NCI-H1048 (cell line): ENCODE measurements around the gene CFDP1.

Source experiments
- DNase-seq: peaks from one replicate; lab custom pipeline; 2025; lab: John Stamatoyannopoulos, UW

Gene CFDP1

DNA sequence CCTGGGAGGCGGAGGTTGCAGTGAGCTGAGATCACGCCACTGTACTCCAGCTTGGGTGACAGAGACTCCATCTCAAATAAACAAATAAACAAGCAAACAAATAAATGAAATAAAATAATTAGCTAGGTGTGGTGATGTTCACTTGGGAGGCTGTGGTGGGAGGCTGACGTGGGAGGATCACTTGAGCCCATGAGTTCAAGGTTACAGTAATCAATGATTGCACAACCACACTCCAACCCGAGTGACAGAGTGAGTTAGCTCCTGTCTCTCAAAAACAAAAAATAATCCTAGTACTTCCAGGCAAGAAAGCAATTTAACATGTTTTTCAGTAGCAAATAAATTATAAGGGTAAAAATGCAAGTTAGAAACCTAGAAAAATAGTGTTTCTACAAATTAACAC lies 26.4 kb downstream of the CFDP1 start:
- DNase-seq: no peak

GRCh38 chr16:75402821-75403475 lies 30.4 kb downstream of the CFDP1 start:
- DNase-seq: no peak

DNA sequence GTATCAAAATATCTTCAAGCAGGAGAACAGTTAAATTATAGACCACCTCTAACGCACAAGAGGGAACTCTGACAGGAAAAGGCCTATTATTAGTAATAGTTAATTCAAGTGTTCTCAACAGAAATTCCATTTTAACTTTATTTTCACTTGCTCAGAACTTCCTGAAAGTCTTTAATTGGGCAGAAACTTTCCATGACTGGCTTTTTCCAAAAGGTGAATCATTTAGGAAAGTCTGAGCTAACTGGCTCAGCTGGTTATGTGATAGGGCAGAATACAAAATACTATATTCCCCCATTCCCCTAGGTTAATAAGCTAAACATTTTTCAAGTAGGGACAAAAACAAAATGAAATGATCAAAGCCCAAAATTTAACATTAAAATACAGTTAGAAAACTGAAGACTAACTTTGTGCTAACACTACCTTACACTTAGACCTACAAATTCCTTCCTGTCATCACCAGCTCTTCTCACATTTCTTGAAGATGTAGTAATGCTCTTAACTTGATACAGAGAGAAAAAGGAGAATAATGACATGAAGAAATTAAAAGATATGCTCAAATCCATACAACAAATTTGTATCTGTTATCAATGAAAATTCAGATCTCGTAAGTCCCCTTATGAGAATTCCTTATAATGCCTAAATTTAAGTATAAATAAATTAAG lies 31.0 kb downstream of the CFDP1 start:
- no peak for DNase-seq

DNA sequence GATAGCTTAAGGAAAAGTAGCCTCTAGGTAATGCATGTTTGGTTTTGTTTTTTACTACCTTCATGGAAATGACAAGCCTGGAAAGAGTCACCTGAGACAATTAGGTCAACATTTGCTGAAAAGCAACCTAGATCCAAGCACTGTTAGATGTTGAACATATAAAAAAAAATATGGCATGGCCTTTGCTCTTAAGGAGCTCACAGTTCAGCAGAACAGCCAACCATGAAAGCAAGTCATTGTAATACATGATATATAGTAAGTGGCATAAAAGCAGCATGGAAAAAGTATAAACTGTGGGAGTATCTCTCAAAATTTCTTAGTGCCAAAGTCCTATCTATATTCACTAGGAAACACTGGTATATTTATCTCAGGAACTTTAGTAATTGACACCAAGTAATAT lies 31.6 kb downstream of the CFDP1 start:
- DNase-seq: no peak

DNA sequence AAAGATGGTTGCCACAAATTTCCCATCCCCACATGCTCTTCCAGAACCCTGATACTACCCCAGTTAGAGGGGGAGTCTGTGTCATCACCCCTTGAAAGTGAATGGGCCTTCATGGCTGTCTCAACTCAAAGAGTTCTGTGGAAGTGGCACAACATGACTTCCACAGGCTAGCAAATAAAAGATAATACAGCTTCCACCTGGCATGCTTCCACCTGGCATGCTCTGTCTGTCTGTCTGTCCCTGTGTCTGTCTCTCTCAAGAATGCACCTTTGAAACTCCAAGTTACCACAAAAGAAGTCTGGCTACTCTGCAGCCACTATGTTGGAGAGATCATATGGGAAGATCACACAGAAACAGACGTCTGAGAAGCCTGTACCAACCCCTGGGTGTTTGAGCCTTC lies 35.0 kb downstream of the CFDP1 start:
- no peak for DNase-seq

DNA sequence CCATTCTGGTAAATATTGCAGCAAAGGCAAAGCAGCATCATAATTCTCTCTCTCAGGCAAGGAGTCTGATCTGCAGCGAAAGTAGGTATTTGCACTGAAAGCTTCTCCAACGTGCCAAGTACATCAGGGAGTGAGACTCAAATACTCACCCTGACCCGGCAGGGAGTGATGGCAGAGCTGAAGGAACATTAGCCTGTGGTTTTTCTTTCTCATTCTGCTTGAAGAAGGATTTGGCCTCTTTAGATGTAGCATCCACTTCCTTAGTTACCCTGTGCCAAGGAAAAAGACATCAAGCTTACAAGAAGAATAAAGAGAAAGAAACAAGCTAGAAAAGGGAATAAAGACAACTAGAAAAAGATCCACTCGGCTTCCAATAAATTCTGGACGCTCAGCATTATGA lies 38.4 kb downstream of the CFDP1 start:
- no peak for DNase-seq

GRCh38 chr16:75392906-75393305 lies 40.4 kb downstream of the CFDP1 start:
- no peak for DNase-seq

GRCh38 chr16:75390926-75391653 lies 42.2 kb downstream of the CFDP1 start:
- DNase-seq: no peak

DNA sequence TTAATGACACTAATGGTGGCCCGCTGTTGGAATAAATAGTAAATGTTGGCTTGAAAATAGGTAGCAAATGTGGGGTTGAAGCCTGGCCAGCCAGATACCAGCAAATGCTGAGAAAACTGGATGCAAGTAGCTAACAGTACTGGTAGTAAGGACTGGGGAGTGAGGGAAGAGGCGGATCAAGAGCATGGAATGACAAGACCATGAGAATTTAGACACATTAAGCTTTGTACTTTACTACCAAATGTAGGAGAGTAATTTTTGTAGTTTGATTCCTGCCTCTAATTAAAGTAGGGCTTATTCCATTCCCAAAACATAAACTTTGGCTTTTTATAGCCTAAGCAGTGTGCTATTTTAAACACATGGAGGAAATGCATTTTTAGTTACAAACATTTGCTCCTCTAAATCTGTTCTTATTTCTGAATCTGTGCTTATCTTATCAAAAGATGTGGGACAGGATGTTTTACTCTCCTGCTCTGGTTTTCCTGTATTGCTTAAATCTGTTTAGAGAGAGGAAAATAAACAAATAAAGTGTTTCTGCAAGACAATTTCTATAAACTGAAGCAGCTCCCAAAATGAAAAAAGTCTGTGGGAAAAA lies 44.1 kb downstream of the CFDP1 start:
- no peak for DNase-seq

DNA sequence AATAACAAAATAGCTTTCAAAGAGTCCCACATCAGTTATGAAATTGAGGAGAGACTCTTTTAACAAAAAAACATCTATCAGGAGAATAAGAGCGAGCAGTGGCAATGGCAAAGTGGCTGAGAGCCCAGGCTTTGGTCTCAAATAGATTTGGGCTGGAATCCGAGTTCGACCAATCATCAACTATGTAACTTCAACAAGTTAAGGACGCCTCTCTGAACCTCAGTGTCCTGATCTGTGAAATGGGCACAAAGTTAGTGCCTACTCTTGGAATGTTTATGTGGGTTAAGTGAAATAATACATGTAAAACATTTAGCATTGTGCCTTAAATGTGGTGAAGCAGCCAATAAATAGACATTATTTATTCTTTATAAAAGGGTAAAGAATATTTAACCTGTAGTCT lies 45.4 kb downstream of the CFDP1 start:
- DNase-seq: no peak

DNA sequence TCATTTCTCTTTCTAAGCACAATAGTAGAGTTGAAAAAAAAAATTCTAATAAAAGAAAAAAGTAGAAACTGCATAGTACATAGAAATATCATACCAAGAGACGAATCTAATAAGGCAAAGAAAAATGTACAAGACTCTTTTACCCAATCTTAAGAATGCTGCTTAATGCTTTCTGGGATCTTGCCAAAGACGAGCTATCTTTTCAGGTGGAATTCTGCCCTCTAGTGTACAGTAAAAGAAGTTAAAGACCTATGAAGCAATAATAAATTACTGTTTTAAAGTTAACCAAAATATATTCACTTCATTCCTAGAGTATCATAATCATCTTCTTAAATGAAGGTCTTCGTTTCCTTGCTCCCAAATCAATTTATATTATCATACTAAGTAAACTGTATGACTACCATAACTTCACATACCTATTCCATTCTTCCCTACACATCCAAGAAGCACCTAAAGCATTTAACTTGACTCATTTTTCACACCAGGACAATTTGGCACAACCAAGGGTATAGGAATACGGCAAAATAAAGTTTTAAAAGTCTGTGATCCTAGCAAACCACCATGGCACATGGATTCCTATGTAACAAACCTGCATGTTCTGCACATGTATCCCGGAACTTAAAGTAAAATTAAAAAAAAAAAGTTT lies 47.7 kb downstream of the CFDP1 start:
- DNase-seq: no peak

- DNase-seq: no peak
Observed at GRCh38 chr16:75383141-75383540, 50.2 kb downstream of the CFDP1 start.

DNA sequence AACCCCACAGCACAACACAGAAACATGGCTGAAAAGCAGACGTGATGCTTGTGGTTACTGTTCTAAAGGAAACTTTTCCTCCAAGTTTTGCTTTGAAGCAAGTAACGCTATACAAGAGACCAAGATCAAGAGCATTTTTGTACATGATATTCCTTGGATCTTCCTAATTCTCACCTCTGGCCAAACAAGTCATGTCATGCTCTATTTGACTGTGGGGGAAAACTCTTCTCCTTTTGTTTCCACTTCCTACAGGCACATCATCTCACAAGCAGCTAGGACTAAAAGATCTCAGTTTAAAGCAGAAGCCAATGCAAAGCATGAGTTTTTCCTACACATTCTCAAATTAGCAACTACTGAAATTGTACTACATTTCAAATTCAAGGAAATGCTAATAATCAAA lies 50.7 kb downstream of the CFDP1 start:
- no peak for DNase-seq

DNA sequence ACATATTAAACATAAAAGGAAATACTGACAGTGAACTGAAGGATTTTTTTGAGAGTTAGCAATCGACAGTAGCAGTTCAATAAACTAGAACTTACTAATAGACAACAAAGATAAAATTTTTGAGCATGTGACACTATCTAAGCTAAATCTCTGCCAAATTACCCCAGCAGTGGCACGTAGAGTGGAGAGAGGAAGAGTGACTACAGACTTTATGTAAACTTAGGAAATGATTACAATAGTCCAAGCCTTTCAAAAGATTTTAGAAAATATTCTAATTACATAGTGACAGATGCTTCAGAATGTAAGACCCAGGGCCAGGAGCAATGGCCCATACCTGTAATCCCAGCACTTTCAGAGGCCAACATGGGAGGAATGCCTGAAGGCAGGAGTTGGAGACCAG lies 52.4 kb downstream of the CFDP1 start:
- no peak for DNase-seq

GRCh38 chr16:75379911-75380847 lies 53.1 kb downstream of the CFDP1 start:
- no peak for DNase-seq

DNA sequence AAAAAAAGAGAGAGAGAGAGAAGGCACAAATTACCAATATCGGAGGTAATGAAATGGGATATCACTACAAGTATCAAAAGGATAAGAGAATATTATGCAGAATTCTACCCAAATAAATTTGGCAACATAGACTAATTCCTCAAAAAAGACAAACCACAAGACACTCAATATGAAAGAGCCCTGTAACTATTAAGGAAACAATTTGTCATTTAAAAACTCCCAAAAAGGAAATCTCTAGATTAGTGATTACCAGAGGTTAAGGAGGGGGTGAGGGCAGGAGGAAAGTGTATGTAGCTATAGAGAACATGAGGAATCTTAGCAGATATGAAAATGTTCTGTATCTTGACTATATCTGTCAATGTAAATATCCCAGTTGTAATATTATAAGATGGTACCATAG lies 54.0 kb downstream of the CFDP1 start:
- no peak for DNase-seq

- DNase-seq: no peak
Observed at GRCh38 chr16:75378616-75379015, 54.7 kb downstream of the CFDP1 start.

GRCh38 chr16:75377729-75378386 lies 55.4 kb downstream of the CFDP1 start:
- no peak for DNase-seq

- no peak for DNase-seq
Observed at GRCh38 chr16:75376475-75377161, 56.7 kb downstream of the CFDP1 start.

GRCh38 chr16:75374388-75374787 lies 58.9 kb downstream of the CFDP1 start:
- no peak for DNase-seq
